ENCODE results near the gene HACE1. TPM values are rescaled to one million over a fixed set of nuclear protein-coding genes. Genes with fewer than 3 reads are reported as not detected.

Gene HACE1
- total RNA-seq, 2 donors from 2014 or later: 19.4 to 44.2 TPM

DNA sequence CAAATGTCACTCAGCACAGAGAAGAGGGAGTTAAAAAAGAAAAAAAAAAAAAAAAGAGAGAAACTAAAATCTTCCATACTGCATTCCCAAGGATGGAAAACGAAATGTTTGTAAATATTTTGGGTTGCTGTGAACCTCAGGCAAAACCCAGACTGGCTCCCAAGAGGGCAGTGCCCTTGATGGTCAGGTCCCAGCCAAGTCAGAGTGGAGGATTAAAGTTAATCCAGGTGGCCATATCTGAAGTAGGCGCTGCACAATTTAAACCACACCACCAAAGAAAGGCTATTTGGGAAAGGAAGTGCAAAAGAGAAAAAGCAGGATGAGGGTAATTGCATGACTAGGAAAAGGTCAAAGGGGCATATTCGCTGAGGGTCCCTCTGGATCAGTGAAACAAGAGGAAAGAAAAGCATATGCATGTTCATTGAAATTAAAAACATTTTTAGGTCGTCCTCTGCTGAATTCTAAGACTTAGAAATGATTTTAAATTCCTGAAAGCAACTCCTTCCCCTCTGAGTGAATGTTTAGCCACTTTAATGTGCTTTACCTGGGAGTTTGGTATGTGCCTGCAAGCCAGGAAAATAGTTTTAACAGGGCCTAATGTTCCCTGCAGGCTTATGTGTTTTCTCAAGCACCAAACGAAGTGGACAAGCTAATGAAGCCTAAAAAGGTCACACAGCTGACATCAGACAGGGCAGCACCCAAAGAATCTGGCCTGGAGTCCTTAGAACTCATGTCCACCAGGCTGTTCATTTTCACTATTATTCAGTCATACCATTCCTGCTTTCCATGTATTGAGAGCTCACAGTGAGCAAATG lies 159.1 kb downstream of the HACE1 start:
- no peak for ATAC-seq (replicated peaks)
- no peaks in the 10 kb centered on the region for H3K9me3 Mint-ChIP-seq
- no peaks in the 10 kb centered on the region for H3K36me3 Mint-ChIP-seq (ENCODE audit: low read depth)
- H3K4me3 Mint-ChIP-seq: no peak overlapping the region
- no peak overlapping the region for H3K27ac Mint-ChIP-seq
- H3K4me1 Mint-ChIP-seq: peaks cover 25% of the 10 kb centered on the region
- H3K27me3 Mint-ChIP-seq: no peaks in the 10 kb centered on the region

DNA sequence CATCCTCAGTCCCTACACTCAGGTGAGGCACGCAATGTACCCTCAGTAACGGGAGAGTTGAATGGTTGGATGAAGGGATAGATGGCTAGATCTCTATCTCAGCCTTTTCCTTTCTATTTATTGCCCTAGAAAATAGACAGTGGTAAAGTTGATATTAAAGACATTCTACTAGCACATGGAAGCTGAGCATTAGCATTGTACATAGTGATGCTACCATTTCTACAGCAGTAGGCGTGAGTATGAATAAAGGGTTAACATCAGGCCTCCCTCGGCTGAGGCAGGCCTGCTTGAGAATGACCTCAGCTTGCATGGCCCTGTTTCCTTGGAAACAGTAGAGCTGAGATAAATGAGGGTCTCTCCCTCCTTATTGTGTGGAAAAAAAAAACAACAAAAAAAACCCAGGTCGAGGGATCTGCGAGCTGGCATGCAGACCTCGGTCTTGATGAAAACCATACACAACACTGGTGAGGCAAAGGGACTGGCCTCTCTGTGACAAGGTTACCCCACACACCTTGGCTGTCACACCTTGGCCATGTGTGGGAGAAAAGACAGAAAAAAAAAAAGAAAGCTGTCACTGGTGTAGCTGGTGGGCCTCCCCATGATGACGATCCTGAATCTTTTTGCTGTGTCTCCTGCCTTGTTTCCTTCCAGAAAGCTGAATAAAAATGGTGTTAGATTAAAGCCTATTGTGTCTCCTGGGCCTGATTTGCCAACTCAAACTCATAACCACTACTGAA lies 160.0 kb downstream of the HACE1 start:
- Mint-ChIP-seq H3K9me3 (no peaks in the 10 kb centered on the region), H3K36me3 (ENCODE audit: low read depth) (no peaks in the 10 kb centered on the region), H3K4me1 (peaks cover 17% of the 10 kb centered on the region), H3K27ac (no peak overlapping the region), H3K27me3 (no peaks in the 10 kb centered on the region), H3K4me3 (no peak overlapping the region)
- ATAC-seq (replicated peaks): no peak

DNA sequence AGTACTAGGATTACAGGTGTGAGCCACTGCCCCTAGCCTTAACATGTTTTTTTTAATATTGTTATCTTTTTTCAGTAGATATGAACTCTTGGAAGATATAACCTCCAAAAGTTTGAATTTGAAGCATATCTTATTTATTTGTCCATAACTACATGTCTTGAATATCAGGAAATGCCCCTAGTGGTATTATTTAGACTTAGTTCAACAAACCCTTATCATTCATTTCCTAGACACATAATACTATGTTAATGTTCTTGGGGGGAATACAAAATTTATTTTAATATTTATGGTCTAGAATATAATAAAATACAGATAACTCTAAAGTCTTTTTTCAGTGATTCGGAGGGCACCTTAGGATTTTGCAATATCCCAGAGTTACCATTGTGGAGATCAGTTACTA lies 160.7 kb downstream of the HACE1 start:
- Mint-ChIP-seq H3K27ac (no peak overlapping the region), H3K27me3 (no peaks in the 10 kb centered on the region), H3K9me3 (no peaks in the 10 kb centered on the region), H3K36me3 (ENCODE audit: low read depth) (no peaks in the 10 kb centered on the region), H3K4me1 (peaks cover 16% of the 10 kb centered on the region), H3K4me3 (no peak overlapping the region)
- no peak for ATAC-seq (replicated peaks)

DNA sequence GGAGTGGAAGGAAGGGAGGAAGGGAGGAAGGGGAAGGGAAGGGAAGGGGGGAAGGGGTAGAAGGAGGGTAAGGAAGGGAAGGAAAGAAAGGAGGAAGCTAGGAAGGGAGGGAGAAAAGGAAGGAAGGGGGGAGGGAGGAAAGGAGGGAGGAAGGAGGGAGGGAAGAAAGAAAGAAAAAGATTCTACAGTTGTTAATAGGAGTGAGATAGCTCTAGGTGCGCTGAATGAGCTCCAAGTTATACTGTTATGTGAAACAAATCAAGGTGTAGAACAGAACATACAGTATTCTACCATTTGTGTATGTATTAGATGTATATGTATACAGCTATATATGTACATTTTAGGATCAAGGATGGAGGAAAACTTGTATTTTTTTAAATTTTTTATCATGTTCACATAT lies 167.7 kb downstream of the HACE1 start:
- no peak overlapping the region for H3K4me3 Mint-ChIP-seq
- H3K27me3 Mint-ChIP-seq: no peaks in the 10 kb centered on the region
- no peaks in the 10 kb centered on the region for H3K9me3 Mint-ChIP-seq
- H3K27ac Mint-ChIP-seq: no peak overlapping the region
- ATAC-seq (replicated peaks): no peak
- H3K4me1 Mint-ChIP-seq: peaks cover 13% of the 10 kb centered on the region
- no peaks in the 10 kb centered on the region for H3K36me3 Mint-ChIP-seq (ENCODE audit: low read depth)

DNA sequence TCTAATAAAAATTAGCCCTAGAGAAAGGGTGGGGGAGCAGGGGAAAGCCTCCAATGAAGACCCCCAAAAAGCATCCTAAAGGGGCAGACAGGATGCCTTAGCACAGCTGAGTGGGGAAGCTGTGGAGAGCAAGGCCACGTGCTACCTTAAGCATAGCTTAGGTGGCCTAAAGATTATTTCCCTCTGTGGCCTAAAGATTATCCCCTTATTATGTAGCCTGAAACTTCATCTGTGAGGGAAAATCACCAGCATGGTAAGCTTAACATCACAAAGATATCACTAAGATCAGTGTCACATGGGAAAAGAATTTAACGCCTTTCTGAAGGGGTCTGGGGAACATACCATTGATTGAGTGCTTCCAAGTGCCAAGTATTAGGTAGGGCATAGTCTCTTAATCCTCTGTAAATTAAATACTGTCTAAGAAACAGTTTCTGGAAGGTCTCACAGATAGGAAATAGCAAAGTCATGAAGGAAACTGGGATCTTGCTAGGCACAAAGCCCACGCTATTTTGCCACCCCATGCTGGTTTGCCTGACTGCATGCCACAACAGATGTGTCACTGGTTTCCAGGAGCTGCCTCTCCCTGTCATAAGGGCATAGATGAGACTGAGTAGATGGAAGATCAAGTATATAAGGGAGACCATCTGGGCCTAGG lies 170.0 kb downstream of the HACE1 start:
- no peaks in the 10 kb centered on the region for H3K27me3 Mint-ChIP-seq
- H3K4me1 Mint-ChIP-seq: peaks cover 10% of the 10 kb centered on the region
- no peaks in the 10 kb centered on the region for H3K36me3 Mint-ChIP-seq (ENCODE audit: low read depth)
- no peak overlapping the region for H3K27ac Mint-ChIP-seq
- no peak overlapping the region for H3K4me3 Mint-ChIP-seq
- ATAC-seq (replicated peaks): peak; percentile 49
- no peaks in the 10 kb centered on the region for H3K9me3 Mint-ChIP-seq

DNA sequence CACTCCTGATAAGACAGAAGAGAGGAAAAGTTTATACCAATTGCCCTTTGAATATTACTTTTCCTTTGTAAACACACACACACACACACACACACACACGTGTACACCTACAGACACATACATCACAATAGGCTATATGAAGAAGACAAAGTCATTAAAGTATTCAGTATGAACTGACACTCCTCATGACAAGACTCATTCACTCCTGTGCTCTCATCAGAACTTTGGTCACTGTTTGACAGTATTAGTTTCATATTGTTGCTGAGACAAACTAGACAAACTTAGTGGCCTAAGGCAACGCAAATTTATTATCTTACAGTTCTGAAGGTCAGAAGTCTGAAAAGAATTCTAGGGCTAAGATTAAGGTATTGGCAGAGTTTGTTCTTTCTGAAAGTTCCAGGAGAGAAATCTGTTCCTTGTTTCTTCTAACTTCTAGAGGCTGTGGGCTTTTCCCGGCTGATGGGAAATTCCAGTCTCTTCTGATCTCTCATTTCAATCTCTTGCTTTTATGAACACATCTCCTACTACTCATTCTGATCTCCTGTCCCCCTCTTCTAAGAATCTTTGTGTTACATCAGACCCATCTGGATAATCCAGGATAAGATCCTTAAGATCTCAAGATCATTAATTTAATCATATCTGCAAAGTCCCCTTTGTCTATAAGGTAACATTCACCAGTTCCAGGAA lies 171.3 kb downstream of the HACE1 start:
- no peaks in the 10 kb centered on the region for H3K36me3 Mint-ChIP-seq (ENCODE audit: low read depth)
- H3K27me3 Mint-ChIP-seq: no peaks in the 10 kb centered on the region
- H3K9me3 Mint-ChIP-seq: no peaks in the 10 kb centered on the region
- no peak overlapping the region for H3K4me3 Mint-ChIP-seq
- peak overlapping the region; percentile 60 for H3K27ac Mint-ChIP-seq
- H3K4me1 Mint-ChIP-seq: peaks cover 10% of the 10 kb centered on the region
- peak; percentile 80 for ATAC-seq (replicated peaks)

DNA sequence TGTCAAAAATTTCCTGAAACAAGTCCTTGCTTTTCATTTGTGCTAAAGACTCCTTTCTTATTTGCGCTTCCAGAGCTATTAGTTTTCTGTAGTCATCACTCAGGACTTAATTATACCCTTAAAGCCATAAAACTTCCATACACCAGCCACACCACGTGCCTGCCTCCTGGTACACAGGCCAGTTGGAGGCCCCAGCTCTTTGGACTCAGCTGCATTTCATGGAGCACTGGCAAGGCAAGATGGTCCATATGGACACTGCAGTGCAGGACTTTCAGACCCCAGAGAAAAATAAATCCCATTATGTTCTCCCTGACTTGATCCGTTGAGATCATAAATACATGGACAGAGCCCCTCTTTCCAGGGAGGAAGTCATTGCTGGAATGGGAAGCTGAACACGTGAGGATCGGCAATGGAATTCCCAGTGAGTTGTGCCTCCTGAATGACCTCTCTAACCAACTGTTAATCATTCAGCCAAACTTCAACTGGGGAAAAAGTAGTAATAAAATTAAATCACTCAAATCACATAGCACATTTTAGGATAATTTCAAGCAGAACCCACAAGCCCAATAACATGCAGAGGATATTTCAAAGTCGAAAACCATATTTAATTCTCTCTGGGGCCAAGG lies 173.1 kb downstream of the HACE1 start:
- Mint-ChIP-seq H3K9me3 (no peaks in the 10 kb centered on the region), H3K4me3 (no peak overlapping the region), H3K27me3 (no peaks in the 10 kb centered on the region), H3K27ac (no peak overlapping the region), H3K4me1 (peaks cover 10% of the 10 kb centered on the region), H3K36me3 (ENCODE audit: low read depth) (no peaks in the 10 kb centered on the region)
- ATAC-seq (replicated peaks): no peak

DNA sequence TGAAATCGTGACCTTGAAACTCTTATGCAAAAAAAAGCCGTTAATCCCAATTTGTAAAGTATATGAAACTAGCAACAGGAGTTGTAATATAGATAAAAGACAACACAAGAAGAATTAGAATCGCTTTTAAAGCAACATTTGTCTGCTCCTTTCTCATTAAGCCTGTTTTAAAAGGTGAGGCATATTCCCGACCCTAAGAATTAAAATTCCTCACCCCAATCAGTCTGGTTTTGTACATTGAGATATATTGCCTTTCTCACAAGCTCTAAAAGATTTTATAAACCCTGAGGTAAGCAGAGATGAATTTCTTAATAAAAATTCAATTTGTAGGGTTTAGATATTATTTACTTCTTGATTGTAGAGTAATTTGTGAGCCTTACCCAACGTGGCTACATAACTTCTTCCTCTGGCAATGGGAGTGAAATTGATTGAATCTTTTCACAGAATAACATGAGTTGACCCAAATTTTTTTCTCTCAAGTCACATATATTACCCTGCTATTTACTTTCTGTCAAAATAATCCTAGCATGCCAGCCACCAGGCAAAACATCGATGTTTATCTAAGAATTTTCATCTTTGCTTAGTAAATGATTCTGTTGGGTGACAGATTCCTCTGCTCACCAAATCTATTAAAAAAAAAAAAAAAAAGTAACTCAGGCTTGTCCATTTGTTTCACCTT lies 173.7 kb downstream of the HACE1 start:
- Mint-ChIP-seq H3K4me3 (no peak overlapping the region), H3K4me1 (peaks cover 10% of the 10 kb centered on the region), H3K36me3 (ENCODE audit: low read depth) (no peaks in the 10 kb centered on the region), H3K9me3 (no peaks in the 10 kb centered on the region), H3K27me3 (no peaks in the 10 kb centered on the region), H3K27ac (no peak overlapping the region)
- no peak for ATAC-seq (replicated peaks)

DNA sequence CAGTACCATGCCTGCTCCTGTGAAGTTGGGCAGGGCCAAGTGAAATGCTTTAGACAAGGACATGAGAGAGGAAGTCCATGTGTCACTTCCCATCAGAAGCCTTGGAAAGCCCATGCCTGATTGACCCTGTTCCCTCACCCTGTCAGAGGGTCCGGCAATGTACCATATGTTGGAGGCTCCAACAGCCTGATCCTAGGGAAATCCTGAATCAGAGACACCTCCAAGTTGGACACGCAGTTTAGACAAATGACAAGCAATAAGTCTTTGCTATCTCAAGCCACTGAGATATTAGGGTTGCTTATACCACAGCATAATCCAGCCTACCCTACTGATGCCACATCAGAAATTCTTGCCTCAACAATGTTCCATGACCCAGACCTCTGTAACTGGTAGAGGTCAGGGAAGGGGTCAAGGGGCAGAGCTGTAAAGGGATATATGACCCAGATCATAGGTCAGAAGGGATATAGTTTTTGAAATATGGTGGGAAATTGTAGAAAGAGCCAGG lies 174.8 kb downstream of the HACE1 start:
- H3K9me3 Mint-ChIP-seq: no peaks in the 10 kb centered on the region
- H3K27ac Mint-ChIP-seq: no peak overlapping the region
- H3K4me1 Mint-ChIP-seq: peaks cover 10% of the 10 kb centered on the region

DNA sequence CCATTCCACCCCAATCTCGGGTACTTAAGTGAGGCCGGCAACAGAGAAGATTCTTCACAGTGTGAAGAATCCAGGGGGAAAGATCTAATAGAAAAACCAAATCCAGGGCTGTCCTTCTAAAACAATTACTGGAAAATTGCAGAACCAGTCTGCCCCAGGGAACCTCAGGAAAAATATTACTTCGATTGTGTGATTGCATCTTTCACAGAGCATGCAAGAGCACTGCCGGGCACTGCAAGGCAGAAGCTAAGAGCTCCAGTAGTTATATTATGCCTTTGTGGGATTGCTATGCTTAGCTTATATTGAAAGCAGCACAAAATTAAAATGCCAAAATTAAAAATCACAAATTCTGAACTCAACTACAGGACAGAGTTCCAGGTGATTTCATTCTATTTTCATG lies 175.9 kb downstream of the HACE1 start:
- H3K36me3 Mint-ChIP-seq (ENCODE audit: low read depth): no peaks in the 10 kb centered on the region

More for the DNA sequence above, 174.8 kb downstream of the HACE1 start:
- no peak overlapping the region for H3K4me3 Mint-ChIP-seq
- no peaks in the 10 kb centered on the region for H3K27me3 Mint-ChIP-seq
- ATAC-seq (replicated peaks): no peak
- no peaks in the 10 kb centered on the region for H3K36me3 Mint-ChIP-seq (ENCODE audit: low read depth)

DNA sequence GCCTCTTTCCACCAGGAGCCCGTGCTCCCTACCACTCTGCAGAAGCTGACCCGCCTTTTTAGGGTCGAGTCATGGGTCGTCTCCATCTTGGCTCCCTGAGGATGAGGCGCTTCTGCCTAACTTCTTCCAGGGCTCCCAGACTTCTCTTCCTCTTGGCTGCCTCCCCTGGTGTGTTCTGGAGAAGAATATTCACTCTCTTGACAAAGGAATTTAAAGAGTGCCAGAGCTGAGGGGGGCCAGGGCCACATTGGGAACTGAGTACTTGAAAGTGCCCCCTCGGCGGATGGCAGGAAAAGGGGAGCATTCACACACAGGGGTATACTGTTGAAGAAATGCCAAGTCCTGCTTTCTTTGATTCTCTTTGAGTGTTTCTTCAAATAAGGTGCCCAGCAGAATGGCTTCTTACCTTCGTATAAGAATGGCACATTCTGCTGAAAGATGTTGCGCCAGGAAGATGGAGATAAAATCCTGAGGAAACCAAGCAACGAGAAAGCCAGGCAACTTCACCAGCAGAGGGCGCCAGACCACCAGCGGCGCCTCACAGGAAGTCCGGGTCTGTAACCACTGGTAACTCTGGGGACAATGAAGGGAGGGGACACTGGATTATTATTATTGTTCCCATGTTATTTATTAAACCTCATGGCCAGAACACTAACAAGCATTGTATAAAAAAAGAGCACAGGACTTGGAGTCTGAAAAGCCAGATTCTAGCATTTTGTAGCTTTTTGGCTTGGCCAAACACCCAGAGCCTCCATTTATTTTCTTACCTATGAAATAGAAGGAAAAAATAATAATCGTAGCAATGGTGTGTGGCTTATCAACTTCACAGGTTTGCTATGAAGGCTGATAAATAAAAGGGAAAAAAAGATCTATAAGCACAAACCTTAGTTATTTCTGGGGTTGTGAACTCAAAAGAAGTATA lies 176.7 kb downstream of the HACE1 start:
- Mint-ChIP-seq H3K27ac (peak overlapping the region; percentile 49), H3K4me3 (peak overlapping the region; percentile 17), H3K9me3 (no peaks in the 10 kb centered on the region), H3K4me1 (peaks cover under 1% of the 10 kb centered on the region), H3K27me3 (no peaks in the 10 kb centered on the region), H3K36me3 (ENCODE audit: low read depth) (no peaks in the 10 kb centered on the region)
- peak; percentile 66 for ATAC-seq (replicated peaks)

More for the DNA sequence above, 175.9 kb downstream of the HACE1 start:
- ATAC-seq (replicated peaks): no peak
- Mint-ChIP-seq H3K4me3 (no peak overlapping the region), H3K27me3 (no peaks in the 10 kb centered on the region), H3K27ac (no peak overlapping the region), H3K9me3 (no peaks in the 10 kb centered on the region), H3K4me1 (peaks cover 9% of the 10 kb centered on the region)

DNA sequence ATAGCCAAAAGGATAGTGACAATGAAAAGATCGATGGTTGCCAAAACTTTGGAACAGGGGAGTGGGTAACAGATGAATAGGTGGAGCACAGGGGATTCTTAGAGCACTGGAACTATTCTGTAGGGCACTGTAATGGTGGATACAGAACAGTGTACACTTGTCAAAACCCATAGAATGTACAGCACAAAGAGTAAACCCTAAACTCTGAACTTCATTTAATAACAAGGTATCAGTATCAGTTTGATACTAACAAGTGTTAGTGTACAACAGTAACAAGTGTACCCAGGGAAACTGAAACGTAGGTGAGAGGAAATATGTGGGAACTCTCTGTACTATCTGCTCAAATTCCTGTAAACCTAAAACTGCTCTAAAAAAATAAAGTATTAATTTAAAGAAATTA lies 179.2 kb downstream of the HACE1 start:
- H3K27ac Mint-ChIP-seq: no peak overlapping the region
- no peaks in the 10 kb centered on the region for H3K27me3 Mint-ChIP-seq
- no peaks in the 10 kb centered on the region for H3K9me3 Mint-ChIP-seq
- H3K4me3 Mint-ChIP-seq: no peak overlapping the region
- H3K36me3 Mint-ChIP-seq (ENCODE audit: low read depth): no peaks in the 10 kb centered on the region
- peak; percentile 52 for ATAC-seq (replicated peaks)
- no peaks in the 10 kb centered on the region for H3K4me1 Mint-ChIP-seq

DNA sequence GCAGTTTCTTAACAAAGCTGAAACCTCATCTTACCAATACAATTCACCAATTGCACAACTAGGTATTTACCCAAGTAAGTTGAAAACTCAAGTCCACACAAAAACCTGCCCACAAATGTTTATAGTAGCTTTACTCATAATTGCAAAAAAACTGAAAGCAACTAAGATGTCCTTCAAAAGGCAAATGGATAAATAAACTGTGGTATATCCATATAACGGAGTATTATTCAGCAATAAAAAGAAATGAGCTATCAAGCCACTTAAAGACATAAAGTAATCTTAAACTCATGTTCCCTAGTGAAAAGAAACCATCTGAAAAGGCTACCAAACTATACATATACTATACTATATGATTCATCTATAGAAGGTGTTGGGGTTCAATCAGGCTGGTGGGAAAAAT lies 179.7 kb downstream of the HACE1 start:
- no peak overlapping the region for H3K27ac Mint-ChIP-seq
- no peaks in the 10 kb centered on the region for H3K9me3 Mint-ChIP-seq
- no peaks in the 10 kb centered on the region for H3K27me3 Mint-ChIP-seq
- no peaks in the 10 kb centered on the region for H3K4me1 Mint-ChIP-seq
- ATAC-seq (replicated peaks): no peak
- H3K36me3 Mint-ChIP-seq (ENCODE audit: low read depth): no peaks in the 10 kb centered on the region
- H3K4me3 Mint-ChIP-seq: no peak overlapping the region
